PC-9 (cell line): Measurements from ENCODE around the gene ZMYND19. TPM values are rescaled to one million over a fixed set of nuclear protein-coding genes. Genes with fewer than 3 reads are reported as not detected.
A peak's percentile ranks its signal among the peaks of the same experiment; 100 is the strongest.

Experiments used
- BruUV-seq: library from RNA; stranded (reverse); fragments of 400-500 nt; replicated peaks from 2 replicates; lab custom pipeline; 2021; lab: Mats Ljungman, UMichigan
- CTCF ChIA-PET: fragments of 300-600 bp; sonication (Branson Sonifier 250); formaldehyde crosslinking; loops from one replicate; lab custom pipeline; 2022; ENCODE audit warnings: antibody characterized with exemption; lab: Charles Lee
- POLR2A ChIA-PET: fragments of 300-600 bp; sonication (Branson Sonifier 250); formaldehyde crosslinking; loops from one replicate; lab custom pipeline; 2022; ENCODE audit warnings: antibody characterized with exemption; ENCODE audit not compliant: unreplicated experiment; lab: Charles Lee
- DNase-seq, 2 experiments: peaks; one replicate each; pipeline versions ENCODE4 v3.0.0 to v3.0.0-alpha.2; 2015 to 2022; ENCODE audit warnings: mixed read lengths in 1 of 2
- H2AFZ ChIP-seq: fragments of 200-600 bp; sonication (generic); 2 replicates; pipeline ENCODE4 v1.8.1; 2017; ENCODE audit warnings: antibody characterized with exemption
- H3F3A ChIP-seq: fragments of 200-600 bp; sonication (generic); 2 replicates; pipeline ENCODE4 v1.8.1; 2017; ENCODE audit warnings: antibody characterized with exemption, mild to moderate bottlenecking, low read depth; ENCODE audit not compliant: insufficient read depth
- H3K27ac ChIP-seq: fragments of 200-600 bp; sonication (generic); 2 replicates; pipeline ENCODE4 v1.6.1; 2016; ENCODE audit warnings: mixed run types
- H3K27me3 ChIP-seq: fragments of 200-600 bp; sonication (generic); 2 replicates; pipeline ENCODE4 v1.6.1; 2016; ENCODE audit warnings: low read depth, mixed run types; ENCODE audit not compliant: insufficient read depth
- H3K36me3 ChIP-seq: fragments of 200-600 bp; sonication (generic); 2 replicates; pipeline ENCODE4 v1.6.1; 2016; ENCODE audit warnings: low read depth, mixed run types
- H3K4me1 ChIP-seq: fragments of 200-600 bp; sonication (generic); replicated peaks from 2 replicates; pipeline ENCODE4 v1.6.1; 2016; ENCODE audit warnings: mixed run types; ENCODE audit not compliant: insufficient read depth
- H3K4me2 ChIP-seq: fragments of 200-600 bp; sonication (generic); 2 replicates; pipeline ENCODE4 v1.6.1; 2017; ENCODE audit warnings: mixed run types
- H3K4me3 ChIP-seq: fragments of 200-600 bp; sonication (generic); 2 replicates; pipeline ENCODE4 v1.6.1; 2016; ENCODE audit warnings: mixed run types
- H3K79me2 ChIP-seq: fragments of 200-600 bp; sonication (generic); 2 replicates; pipeline ENCODE4 v1.6.1; 2017; ENCODE audit warnings: low read depth, mixed run types
- H3K9me2 ChIP-seq: fragments of 200-600 bp; sonication (generic); 2 replicates; pipeline ENCODE4 v1.8.1; 2017; ENCODE audit warnings: mild to moderate bottlenecking; ENCODE audit not compliant: insufficient read depth
- H3K9me3 ChIP-seq: fragments of 200-600 bp; sonication (generic); 2 replicates; pipeline ENCODE4 v1.8.1; 2016; ENCODE audit warnings: low read depth; ENCODE audit not compliant: insufficient read depth
- H4K20me1 ChIP-seq: fragments of 200-600 bp; sonication (generic); 2 replicates; pipeline ENCODE4 v1.8.1; 2017; ENCODE audit not compliant: insufficient read depth
- EZH2 ChIP-seq: fragments of 200-600 bp; sonication (generic); IDR thresholded peaks from 2 replicates; pipeline ENCODE4 v1.8.0; 2017; ENCODE audit warnings: antibody characterized with exemption, low read depth
- intact Hi-C: fragments of 100-400 bp; cut with micrococcal nuclease; formaldehyde crosslinking; loops from one replicate; pipeline ENCODE4 v1.10.0; 2022; ENCODE audit not compliant: unreplicated experiment
- total RNA-seq: library from RNA; stranded (reverse); gene quantifications from 2 replicates; pipeline ENCODE4 v1.2.3, GENCODE V29; 2021
- TF ChIP-seq, protein P1 (sequence below): fragments of 200-600 bp; sonication (generic); conservative IDR thresholded peaks from 2 replicates; pipeline ENCODE4 v1.6.1; 2017; ENCODE audit warnings: mixed run types, antibody characterized with exemption, mild to moderate bottlenecking, moderate library complexity

Gene ZMYND19
- total RNA-seq, 1 experiment from 2014 or later: 47.7 TPM

DNA sequence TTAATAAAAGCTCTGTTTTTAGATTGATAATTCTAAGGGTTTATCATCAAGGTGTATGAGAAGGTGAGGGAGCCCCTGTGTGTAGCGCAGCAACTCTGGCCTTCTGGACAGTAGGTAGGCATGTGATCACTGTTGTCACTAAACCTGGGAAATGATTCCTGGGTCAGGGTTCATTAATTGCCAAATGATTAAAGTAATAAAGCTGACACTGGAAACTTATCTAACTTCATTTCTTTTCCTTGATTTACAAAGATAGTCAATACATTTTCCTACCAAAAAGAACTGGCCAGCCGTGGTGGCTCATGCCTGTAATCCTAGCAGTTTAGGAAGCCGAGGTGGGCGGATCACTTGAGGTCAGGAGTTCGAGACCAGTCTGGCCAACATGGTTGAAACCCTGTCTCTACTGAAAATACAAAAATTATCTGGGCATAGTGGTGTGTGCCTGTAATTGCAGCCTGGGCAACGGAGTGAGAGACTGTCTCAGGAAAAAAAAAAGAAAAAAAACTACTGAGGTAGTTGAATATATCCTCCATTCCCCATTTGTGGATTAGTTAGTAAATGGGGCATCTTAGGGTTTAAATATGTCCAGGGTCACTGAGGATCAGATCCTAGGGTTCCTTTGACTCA is 30.9 kb upstream of the ZMYND19 start:
- no TSS peak for BruUV-seq
- peaks cover 33% of the 10 kb centered on the region for H3K4me1 ChIP-seq

DNA sequence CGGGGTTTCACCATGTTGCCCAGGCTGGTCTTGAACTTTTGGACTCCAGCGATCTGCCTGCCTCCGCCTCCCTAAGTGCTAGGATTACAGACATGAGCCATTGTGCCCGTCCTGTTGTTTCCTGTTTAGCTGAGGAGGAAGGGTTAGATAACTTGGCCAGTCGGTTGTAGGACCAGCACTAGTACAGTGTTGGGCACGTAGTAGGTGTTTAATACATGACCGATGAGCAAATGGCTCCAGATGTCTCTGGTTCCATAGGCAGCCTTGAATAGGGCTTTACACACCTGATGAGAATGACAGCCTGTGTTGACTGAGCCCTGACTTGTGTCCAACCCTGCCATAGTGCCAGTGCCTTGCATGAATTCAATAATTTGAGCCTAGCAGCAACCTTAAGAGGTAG is 30.3 kb upstream of the ZMYND19 start:
- POLR2A ChIA-PET: no interaction called here
- Histone ChIP-seq H3F3A (peaks cover 33% of the 10 kb centered on the region), H3K9me3 (no peaks in the 10 kb centered on the region), H4K20me1 (peaks cover 37% of the 10 kb centered on the region), H3K4me3 (no peak overlapping the region), H3K36me3 (peaks cover 5% of the 10 kb centered on the region; the same call in 1 of the 2 replicates), H3K9me2 (no peaks in the 10 kb centered on the region), H3K4me1 (peaks cover 33% of the 10 kb centered on the region), H3K27ac (no peak overlapping the region), H3K27me3 (no peaks in the 10 kb centered on the region), H2AFZ (no peak overlapping the region), H3K79me2 (peaks cover 85% of the 10 kb centered on the region), H3K4me2 (peak overlapping the region; percentile 75)
- intact Hi-C loops: no loop called here
- TSS peak; percentile 22 for BruUV-seq
- CTCF ChIA-PET: no interaction called here
- TF ChIP-seq, protein P1, sequence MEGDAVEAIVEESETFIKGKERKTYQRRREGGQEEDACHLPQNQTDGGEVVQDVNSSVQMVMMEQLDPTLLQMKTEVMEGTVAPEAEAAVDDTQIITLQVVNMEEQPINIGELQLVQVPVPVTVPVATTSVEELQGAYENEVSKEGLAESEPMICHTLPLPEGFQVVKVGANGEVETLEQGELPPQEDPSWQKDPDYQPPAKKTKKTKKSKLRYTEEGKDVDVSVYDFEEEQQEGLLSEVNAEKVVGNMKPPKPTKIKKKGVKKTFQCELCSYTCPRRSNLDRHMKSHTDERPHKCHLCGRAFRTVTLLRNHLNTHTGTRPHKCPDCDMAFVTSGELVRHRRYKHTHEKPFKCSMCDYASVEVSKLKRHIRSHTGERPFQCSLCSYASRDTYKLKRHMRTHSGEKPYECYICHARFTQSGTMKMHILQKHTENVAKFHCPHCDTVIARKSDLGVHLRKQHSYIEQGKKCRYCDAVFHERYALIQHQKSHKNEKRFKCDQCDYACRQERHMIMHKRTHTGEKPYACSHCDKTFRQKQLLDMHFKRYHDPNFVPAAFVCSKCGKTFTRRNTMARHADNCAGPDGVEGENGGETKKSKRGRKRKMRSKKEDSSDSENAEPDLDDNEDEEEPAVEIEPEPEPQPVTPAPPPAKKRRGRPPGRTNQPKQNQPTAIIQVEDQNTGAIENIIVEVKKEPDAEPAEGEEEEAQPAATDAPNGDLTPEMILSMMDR: no peak
- TF ChIP-seq EZH2: no peak
- DNase-seq: no peak

More for the DNA sequence above, 30.9 kb upstream of the ZMYND19 start:
- CTCF ChIA-PET: no interaction called here
- no peak overlapping the region for H3K27ac ChIP-seq
- POLR2A ChIA-PET: no interaction called here
- peaks cover 90% of the 10 kb centered on the region for H3K79me2 ChIP-seq
- H3K9me3 ChIP-seq: no peaks in the 10 kb centered on the region
- H3K4me3 ChIP-seq: no peak overlapping the region
- peak overlapping the region; percentile 75 for H3K4me2 ChIP-seq
- no peak for TF ChIP-seq EZH2
- TF ChIP-seq, protein P1: peak; percentile 61
- no peaks in the 10 kb centered on the region for H3K27me3 ChIP-seq
- H3K9me2 ChIP-seq: no peaks in the 10 kb centered on the region
- peaks cover 38% of the 10 kb centered on the region for H4K20me1 ChIP-seq
- DNase-seq: no peak
- H2AFZ ChIP-seq: no peak overlapping the region
- intact Hi-C loops: no loop called here
- H3K36me3 ChIP-seq: peaks cover 5% of the 10 kb centered on the region; the same call in 1 of the 2 replicates
- peaks cover 33% of the 10 kb centered on the region for H3F3A ChIP-seq

- BruUV-seq: no TSS peak
- peak overlapping the region; percentile 75 for H3K4me2 ChIP-seq
- peaks cover 33% of the 10 kb centered on the region for H3K4me1 ChIP-seq
- POLR2A ChIA-PET: no interaction called here
- H3K9me3 ChIP-seq: no peaks in the 10 kb centered on the region
- peaks cover 33% of the 10 kb centered on the region for H3F3A ChIP-seq
- H3K27ac ChIP-seq: peak overlapping the region; percentile 64
- no peak for DNase-seq
- no peak overlapping the region for H2AFZ ChIP-seq
- peak overlapping the region; percentile 65 for H3K4me3 ChIP-seq
- peaks cover 5% of the 10 kb centered on the region; the same call in 1 of the 2 replicates for H3K36me3 ChIP-seq
- H3K9me2 ChIP-seq: no peaks in the 10 kb centered on the region
- no peak for TF ChIP-seq EZH2
- TF ChIP-seq, protein P1: no peak
- intact Hi-C loops: no loop called here
- no peaks in the 10 kb centered on the region for H3K27me3 ChIP-seq
- peaks cover 79% of the 10 kb centered on the region for H3K79me2 ChIP-seq
- peaks cover 35% of the 10 kb centered on the region for H4K20me1 ChIP-seq
- CTCF ChIA-PET: no interaction called here
These were observed 29.7 kb upstream of the ZMYND19 start for GRCh38 chr9:137620048-137620405.
